HG02840 (cell line): Measurements from ENCODE around the gene SLC22A12.

Source experiments
- ATAC-seq: cut with Tn5 transposase; IDR thresholded peaks from one replicate; pipeline ENCODE4 v1.9.1; 2021; ENCODE audit warnings: mild to moderate bottlenecking, moderate library complexity, moderate number of reproducible peaks; ENCODE audit not compliant: unreplicated experiment, low FRiP score

The SLC22A12 gene

DNA sequence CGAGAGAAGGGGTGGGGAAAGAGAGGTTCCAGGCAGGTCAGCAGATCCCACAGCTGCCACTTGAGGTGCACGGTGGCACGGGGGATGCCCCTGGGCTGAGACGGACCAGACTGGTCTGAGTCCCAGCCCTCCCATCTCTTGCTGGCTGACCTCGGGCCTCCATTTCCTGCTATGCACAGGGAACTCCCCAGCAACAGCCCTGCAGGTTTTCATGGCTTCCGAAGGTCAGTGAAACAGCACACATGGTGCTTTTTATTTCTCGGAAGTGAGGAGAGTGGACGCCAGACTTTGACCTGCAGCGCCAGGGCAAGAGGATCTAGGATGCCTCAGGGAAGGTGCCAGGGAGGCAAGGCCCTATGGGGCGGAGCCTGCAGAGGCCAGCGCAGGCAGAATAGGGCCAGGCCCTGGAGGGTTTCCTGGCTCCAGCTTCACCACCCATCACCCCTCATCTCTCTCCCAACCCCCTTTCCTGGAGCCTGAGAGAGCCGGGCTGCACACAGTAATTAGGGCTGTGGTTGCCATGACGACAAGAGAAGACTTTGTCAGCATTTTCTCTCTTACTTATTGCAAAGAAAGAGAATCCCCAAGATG is 29.5 kb downstream of the SLC22A12 start:
- no peak for ATAC-seq

DNA sequence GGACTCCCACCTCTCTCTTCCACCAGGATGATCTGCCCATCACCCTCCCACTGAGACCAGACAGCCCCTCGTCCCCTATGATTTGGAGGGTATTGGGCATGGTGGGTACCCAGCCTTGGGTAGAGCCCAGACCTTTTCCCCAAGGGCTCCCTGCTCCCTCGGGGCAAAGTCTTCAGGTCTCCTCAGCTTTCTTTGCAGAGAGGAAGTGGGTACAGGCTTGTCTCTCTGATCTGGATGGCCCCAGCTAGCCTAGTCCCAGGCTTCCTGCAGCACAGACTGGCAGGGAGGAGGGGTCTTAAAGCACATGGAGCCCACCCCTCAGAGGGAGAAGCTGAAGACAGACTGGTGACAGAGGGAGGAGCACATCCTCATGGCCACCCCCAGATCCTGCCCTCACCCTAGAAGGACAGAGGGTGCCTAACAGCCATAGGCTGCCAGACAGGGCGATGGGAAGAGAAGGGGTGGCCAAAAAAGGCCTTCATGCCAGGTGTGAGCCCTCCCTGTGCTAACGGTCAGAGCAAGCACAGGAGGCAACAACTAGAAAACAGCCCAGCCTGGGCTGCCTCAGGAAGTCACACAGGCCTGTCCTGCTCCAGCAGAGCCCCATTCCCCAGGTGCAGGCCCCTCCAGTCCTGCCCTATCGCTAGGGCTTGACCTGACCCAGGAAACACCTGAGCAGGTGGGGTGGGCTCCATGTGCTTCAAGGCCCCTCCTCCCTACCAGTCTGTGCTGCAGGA is 30.4 kb downstream of the SLC22A12 start:
- no peak for ATAC-seq

DNA sequence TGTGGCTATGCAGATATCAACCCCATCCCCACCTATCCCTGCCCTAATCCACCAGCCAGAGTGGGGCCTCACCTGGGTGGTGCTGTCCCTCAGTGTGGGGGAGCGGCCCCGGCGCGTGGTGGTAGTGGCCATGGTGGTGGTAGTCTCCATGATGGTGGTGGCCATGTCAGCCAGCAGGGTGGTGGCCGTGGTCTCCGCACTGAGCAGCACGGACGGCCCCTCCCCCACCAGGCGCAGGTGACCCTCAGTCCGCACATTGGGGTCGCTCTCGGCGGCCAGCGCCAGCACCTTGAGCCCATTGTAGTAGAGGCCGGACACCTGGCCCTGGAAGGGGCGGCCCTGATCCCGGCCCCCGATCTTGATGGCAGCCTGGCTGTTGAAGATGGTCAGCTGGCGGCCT is 31.7 kb downstream of the SLC22A12 start:
- no peak for ATAC-seq

DNA sequence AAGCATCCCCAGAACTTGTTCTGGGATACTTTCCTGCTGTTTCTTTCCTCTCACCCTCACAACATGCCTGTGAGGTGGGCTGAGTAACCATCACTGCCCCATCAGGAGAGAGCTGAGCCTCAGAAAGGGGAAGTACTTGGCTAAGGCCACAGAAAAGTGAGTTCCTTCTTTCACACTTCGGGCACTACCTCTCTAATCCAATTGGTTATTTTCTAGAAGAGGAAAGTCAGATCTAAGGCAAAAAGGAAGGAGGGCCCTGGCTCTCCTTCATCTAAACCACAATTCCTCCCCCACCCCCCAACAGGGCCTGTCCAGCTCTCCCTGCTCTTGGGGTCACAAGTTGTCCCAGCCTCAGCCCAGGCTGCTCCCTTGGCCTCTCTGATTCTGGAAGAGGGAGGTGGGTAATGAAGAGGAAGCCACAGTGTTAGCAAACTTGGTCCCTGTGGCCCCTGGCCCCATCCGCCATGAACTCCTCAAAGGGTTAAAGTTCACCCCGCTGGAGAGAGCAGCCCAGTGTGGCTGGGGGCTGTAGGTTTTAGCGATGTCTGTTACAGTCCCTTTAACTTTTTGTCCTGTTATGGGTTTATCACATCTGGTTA is 34.0 kb downstream of the SLC22A12 start:
- ATAC-seq: no peak

DNA sequence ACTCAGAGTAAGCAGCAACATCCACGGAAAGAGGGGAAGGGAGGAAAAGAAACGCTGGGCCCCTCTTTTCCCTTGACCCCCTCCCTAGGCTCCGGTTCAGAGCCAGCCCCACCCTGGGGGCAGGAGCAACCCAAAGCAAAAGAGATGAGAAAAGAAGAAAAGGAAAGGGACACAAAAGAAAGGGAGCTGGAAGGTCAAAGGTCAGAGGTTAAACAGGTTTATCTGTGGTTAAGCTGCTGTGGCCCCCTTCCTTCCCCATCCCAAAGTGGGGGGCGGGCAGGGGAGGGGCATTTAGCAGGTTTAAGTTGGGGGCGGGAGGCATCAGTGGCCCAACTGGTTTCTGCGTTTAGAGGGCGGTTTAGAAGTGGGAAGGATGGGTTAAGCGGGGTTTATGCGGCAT is 35.6 kb downstream of the SLC22A12 start:
- ATAC-seq: no peak

DNA sequence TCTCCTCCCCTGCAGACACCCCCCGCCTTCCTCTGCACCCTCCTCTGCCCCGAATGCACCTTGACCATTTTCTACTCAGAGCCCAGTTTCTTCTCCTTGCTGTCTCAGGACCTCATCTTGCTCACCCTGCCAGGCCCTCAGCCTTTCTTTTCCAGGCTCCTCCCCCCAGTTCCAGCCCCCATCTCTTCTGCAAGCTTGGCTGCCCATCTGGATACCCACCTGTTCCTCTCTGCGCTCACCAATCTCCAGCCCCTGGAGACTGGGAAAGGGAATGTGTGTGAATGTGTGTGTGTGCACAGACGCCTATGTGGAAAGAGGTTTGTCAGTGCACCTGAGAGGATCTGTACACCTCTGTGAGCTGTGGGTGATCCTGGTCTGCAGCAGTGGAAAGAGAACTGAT is 36.4 kb downstream of the SLC22A12 start:
- no peak for ATAC-seq

DNA sequence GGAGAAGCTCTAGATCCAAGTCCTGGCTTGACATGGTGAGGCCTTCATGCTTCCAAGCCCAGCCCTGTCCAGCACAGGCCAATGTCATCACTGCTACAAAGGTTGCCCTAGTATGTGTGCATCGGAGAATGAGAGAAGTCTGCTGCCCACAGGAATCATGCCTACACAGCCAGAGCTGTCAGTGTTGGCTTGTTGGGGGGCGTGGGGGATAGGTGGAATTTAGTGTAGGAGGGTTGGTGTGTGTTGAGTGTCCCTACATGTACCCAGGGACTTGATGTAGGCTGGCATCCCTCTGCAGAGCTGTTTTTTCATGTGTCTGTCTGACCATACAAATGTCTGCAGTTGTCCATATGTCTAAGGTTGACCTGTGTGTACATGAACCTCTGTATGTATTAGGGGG is 37.6 kb downstream of the SLC22A12 start:
- no peak for ATAC-seq

DNA sequence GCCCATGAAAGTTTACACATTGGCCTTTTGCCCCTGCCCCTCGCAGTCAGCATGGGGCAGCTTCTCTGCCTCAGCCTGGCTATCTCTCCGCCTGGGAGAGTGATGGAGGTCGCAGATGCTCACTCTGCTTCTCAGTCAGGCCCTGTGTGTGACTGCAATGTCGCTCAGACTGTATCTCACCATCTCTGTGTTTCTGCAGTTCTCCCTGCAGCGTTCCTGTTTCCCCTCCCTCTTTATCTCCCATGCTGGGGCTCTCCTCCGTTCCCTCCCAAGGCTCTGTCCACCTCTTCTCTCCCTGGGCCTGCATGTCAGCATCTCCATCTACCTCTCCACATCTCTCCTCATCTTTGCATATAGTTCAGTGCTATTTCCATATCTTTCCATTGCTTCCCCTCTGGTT is 38.1 kb downstream of the SLC22A12 start:
- no peak for ATAC-seq

DNA sequence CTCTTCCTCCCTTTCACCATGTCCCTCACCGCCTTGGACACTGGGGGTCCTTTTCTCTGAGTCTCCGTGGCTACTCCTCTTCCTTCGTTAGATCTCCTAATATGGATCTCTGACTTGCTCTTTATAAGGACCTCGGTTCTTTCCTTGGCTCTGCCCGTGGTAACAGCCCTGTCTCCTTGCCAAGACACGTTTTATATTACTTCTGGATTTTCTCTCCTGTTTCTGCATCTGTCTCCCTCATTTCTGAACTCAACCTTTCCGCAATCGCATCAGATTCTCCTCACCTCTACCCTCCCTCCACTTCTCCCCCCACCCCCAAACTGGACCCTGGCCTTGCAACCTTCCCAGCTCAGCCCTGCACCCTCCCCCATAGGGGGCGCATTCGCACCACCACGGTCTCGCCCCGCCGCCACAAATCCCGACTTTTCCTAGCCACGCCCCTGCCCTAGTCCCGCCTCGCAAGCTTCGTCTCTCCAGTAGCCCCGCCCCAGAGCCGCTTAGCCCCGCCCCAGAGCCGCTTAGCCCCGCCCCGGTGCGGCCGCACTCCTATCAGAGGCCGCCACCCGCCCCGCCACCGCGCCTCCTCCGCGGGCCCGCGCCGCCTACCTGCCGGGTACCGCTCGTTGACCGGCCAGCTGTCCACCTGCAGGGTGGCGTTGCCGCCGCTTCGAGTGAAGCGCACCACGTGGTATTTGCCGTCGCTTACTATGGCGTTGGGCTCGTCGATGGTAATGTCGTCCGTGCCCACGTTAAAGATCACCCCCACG is 39.0 kb downstream of the SLC22A12 start:
- ATAC-seq: no peak

DNA sequence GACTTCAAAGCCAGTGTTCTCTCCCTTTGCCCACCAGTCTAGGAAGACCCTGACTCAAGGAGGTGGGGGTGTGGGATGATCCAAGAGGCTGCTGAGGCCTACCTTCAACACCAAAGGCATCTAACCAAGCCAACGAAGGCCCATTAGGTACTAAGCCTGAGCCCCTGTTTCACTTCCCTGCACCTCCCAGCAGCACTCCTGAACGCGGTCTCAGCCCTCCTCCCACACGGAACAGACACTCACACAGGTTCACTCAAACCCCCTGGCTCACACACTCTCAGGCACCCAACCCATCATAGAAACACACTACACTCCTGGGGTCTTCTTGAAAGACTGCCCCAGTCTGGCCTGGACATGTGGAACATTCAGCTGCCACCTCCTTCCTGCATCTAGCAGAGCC is 40.7 kb downstream of the SLC22A12 start:
- no peak for ATAC-seq

DNA sequence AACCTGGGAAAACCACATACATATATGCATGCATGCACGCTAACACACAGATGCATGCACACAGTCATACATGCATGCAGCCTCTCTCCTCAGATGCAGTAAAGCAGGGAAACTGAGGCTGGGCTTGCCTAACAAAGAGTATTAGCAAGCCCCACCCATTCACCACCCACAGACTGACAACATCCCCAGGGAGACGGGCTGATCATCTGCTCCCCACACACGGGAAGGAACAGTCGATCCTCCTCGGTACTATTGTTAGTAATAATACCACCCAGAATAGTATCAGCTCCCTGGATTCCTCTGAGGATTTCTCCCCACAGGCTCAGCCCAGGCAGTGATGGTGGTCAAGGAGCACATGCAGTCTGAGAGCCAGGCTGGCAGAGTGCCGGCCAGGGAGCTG is 41.2 kb downstream of the SLC22A12 start:
- ATAC-seq: no peak

DNA sequence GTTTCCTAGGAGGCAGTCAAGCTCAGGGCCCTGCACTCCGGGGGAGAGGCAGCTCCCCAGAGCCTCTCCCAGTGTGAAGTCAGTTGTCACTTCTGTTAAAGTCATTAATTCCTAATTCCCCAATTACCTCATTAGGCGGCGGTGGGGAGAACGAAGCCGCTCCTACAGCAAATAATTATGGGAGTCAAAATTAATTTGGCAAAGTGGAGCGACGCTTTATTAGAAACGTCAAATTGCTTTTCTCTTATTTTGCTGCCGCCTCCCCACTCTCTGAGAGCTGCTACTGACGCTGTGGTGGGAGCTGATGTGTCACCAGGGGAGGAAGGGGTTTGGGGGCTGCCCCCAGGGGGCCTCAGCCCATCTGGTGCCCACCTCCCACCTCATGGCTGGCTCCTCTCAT is 41.6 kb downstream of the SLC22A12 start:
- no peak for ATAC-seq

DNA sequence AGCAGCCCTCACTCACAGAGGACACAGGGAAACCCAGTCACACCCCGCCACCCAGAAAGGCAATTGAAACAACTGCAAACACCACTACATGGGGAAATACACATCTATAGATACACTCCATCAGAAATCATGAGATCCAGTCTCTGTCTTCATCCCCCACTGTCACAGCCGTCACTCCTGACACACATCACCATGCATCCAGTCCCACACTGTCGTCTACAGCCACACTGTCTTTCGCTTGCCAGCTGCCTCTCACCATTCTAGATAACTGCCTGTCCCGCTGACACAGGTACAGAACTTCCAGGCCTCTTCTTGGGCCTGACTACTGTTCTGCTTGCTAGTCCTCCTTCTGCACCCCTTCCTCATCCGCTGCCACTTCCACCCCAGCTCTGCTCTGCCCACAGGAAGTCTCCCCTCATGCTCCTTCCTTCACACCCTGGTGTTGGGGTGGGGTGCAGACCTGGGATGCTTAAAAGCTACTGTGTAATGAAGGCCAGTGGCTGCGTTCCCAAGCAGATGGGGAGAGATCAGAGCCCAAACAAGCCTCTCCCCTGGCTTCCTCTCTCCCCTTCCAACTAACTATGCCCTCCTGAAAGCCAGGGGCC is 42.6 kb downstream of the SLC22A12 start:
- ATAC-seq: no peak

DNA sequence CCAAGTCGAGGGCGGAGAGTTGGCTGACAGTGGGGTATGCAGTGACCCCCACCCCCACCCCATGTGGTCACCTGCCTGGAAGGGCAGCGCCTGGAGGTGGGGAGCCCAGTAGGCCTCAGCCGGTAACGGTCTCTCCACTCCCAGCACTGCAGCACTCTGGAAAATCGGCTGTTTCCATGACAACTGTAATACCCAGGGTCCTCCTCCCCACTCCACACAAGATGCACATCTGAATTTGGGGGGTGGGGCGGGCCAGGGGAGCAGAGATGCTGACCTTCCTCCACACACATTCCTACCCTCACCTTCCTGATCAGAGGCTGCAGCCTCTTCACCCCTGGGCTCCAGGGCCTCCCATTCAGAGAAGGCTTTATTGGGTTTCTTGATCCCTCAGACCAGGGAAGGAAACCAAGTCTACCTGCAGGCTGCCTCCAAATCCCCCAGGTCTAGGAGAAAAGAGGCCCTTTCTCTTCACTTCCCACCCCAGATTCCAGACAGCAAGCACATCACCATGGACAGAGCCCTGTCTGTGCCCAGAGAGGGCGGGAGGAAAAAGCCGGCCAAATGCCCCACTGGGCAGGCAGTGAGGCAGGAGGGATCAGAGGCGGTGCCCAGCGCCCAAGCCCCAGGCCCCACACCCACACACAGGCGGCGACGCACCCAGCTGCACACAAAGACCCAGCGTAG is 46.5 kb downstream of the SLC22A12 start:
- ATAC-seq: no peak

DNA sequence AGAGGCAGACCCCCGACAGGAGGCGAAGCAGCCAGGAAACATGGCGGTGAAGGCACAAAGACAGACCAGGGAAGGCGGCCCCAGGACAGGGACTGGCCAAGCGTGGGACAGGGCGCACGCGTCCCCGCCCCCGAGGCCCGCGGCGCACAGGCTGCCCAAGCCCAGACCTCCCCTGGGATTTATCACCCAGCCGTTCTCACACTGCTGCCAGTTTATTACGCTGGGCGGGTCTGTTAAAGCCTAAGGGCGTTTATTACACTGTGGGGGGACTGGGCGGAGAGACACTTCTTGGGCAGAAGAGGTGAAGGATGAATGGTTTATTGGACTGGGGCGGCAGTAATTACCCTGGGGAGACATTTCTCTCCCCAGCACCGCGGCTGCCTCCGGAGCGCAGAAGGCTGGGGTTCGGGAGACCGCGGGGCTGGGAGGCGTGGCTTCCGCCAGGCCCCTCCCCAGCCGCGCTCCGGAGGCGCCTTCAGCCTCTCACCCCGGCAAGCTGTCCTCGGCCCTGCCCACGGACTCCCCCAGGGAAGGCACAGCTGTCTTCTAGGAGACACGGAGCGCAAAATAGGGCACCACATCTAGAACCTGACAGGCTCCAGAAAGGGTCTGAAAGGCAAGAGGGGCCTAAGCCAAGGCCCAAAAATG is 47.1 kb downstream of the SLC22A12 start:
- no peak for ATAC-seq

DNA sequence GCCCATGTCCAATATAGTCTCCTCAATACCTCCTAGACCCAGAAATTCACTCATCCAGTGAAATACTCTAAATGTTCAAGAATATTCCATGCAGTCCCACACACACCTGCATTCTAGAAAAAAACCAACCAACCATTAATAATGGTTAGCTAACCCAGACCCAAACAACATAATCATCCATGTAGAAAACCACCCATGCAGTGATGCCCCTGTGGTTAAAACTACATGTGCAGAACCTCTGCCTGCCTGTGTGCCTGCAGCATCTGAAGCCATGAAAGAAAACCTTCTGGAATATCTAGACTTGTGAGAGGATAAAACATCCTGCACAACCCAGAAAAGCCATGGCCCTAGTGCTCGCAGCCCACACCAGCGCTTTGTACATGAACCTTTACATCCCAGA is 47.8 kb downstream of the SLC22A12 start:
- no peak for ATAC-seq

DNA sequence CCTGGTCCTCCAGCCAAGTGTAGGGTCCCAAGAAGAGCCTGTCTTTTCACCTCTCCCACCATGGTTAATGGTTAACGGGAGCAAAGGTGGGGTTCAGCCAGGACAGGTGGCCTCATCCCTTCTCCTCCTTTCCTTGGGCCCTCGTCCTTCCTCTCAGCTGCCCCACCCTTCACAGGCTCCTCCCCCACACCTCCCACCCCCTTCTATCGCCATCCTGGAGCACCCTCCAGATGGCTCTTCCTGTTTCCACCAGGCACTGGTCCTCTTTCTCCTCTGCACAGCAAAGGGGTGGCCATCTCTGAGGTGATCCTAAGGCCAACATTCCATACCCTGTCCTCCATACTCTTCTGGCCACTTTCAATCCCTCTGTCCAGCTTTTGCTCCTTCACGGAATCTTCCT is 48.9 kb downstream of the SLC22A12 start:
- ATAC-seq: no peak

DNA sequence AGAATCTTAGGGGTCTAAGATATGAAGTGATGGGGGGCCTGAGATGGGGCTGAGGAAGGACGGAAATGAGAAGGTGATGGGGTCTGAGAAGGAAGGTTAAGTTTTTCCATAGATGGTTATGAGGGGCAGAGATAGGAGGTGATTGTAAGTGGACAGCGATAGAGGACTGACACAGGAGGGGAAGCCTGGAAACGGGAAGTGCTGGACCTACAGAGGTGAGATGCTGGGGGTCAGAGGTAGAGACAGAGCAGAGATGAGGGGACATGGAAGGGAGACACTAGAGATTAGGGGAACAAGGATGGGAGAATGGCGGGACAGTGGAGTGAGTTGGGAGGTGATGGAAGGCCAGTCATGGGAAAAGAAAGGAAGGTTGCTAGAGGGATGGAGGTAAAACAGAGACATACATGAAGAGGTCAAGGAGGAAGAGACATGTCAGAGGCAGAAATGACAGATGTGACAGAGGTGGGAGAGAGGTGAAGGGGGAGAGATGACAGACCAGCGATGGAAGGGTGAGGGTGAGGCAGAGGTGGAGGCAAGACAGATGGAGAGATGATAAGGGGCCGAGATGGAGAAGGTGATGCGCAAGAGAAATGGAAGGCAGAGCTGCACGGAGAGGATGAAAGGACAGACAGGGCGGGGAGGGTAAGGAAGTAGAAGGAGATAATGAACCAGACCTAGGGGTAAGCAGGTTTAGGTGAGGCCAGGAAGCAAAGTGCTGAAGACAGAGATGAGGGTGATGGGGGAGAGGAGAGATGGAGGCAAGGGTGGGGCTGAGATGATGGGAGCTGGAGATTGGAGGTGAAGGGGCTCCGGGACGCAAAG is 50.8 kb downstream of the SLC22A12 start:
- ATAC-seq: no peak

DNA sequence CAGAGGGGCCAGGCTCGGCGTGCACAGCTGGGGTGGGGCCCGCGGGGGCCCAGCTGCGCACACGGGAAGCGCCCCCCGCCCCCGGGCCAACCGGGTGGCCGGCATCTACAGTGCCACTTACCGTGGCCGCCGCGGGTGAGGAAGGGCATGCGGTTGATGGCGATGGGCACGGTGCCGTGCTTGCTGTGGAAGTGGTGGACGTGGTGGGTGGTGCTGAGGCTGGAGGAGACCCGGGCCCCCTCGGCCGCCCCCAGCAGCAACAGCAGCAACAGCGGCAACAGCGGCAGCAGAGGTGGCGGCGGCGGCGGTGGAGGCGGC is 51.4 kb downstream of the SLC22A12 start:
- no peak for ATAC-seq
